Hematopoietic multipotent progenitor cell treated with erythropoietin and hydrocortisone succinate and interleukin-3 and kit ligand, for 4 days (in vitro differentiated cells): Measurements from ENCODE around the gene SLC25A25.
"Not testable (repeated sequence)": the region's sequence is repeated elsewhere in the genome, so short reads cannot be mapped to it uniquely, and the experiment has no call there.

Experiments
- DNase-seq: peaks from one replicate; pipeline ENCODE4 v3.0.0-alpha.2; 2015

The SLC25A25 gene

GRCh38 chr9:128127990-128128835 is 60.2 kb downstream of the SLC25A25 start:
- DNase-seq = peak; percentile 96

- no peak for DNase-seq
Observed at GRCh38 chr9:128128836-128129590, 61.0 kb downstream of the SLC25A25 start.

GRCh38 chr9:128129976-128130590 is 62.1 kb downstream of the SLC25A25 start:
- not testable (repeated sequence) for DNase-seq

GRCh38 chr9:128130651-128131050 is 62.6 kb downstream of the SLC25A25 start:
- DNase-seq = not testable (repeated sequence)

GRCh38 chr9:128131346-128131745 is 63.3 kb downstream of the SLC25A25 start:
- not testable (repeated sequence) for DNase-seq

- not testable (repeated sequence) for DNase-seq
Observed at GRCh38 chr9:128132139-128132538, 64.1 kb downstream of the SLC25A25 start.

- DNase-seq = not testable (repeated sequence)
Observed at GRCh38 chr9:128135561-128135960, 67.5 kb downstream of the SLC25A25 start.

- no peak for DNase-seq
Observed at GRCh38 chr9:128136816-128137793, 69.1 kb downstream of the SLC25A25 start.

GRCh38 chr9:128138001-128138400 is 70.0 kb downstream of the SLC25A25 start:
- no peak for DNase-seq

GRCh38 chr9:128139621-128140020 is 71.6 kb downstream of the SLC25A25 start:
- DNase-seq = no peak

- DNase-seq = no peak
Observed at GRCh38 chr9:128141604-128142003, 73.6 kb downstream of the SLC25A25 start.

GRCh38 chr9:128142061-128142460 is 74.0 kb downstream of the SLC25A25 start:
- peak; percentile 63 for DNase-seq

- no peak for DNase-seq
Observed at GRCh38 chr9:128142596-128142995, 74.6 kb downstream of the SLC25A25 start.

- DNase-seq = peak; percentile 49
Observed at GRCh38 chr9:128143525-128144238, 75.7 kb downstream of the SLC25A25 start.

- DNase-seq = no peak
Observed at GRCh38 chr9:128144239-128145181, 76.5 kb downstream of the SLC25A25 start.

- DNase-seq = no peak
Observed at GRCh38 chr9:128145536-128145935, 77.5 kb downstream of the SLC25A25 start.

GRCh38 chr9:128145951-128146351 is 77.9 kb downstream of the SLC25A25 start:
- no peak for DNase-seq

GRCh38 chr9:128146591-128147120 is 78.6 kb downstream of the SLC25A25 start:
- no peak for DNase-seq

GRCh38 chr9:128148509-128149000 is 80.5 kb downstream of the SLC25A25 start:
- DNase-seq = no peak
